Sigmoid colon (tissue), 7 donors: Measurements from ENCODE around the gene PLA2G15. TPM values are rescaled to one million over a fixed set of nuclear protein-coding genes. Genes with fewer than 3 reads are reported as not detected.

Experiments used
- DNase-seq: peaks from one replicate; pipeline ENCODE4 v3.0.0-alpha.2; 2019
- H3K27ac ChIP-seq, 4 donors: fragments of 200-600 bp; sonication (generic); one replicate each; pipeline ENCODE4 v1.5.1; 2016 to 2019; ENCODE audit warnings: mild to moderate bottlenecking in 1 of 4
- H3K27me3 ChIP-seq, 3 donors: fragments of 200-600 bp; sonication (generic); one replicate each; pipeline ENCODE4 v1.5.1; 2019; ENCODE audit warnings: mild to moderate bottlenecking in 1 of 3
- H3K36me3 ChIP-seq, 4 donors: fragments of 200-600 bp; sonication (generic); one replicate each; pipeline ENCODE4 v1.5.1; 2016 to 2019
- H3K4me1 ChIP-seq, 4 donors: fragments of 200-600 bp; sonication (generic); one replicate each; pipeline ENCODE4 v1.5.1; 2017 to 2019
- H3K4me3 ChIP-seq, 4 donors: fragments of 200-600 bp; sonication (generic); one replicate each; pipeline ENCODE4 v1.5.1; 2017 to 2019; ENCODE audit warnings: mild to moderate bottlenecking in 2 of 4, moderate library complexity in 1 of 4
- H3K9me3 ChIP-seq, 4 donors: fragments of 200-600 bp in 3 of 4; sonication (generic) in 3 of 4; one replicate each; pipeline versions ENCODE4 v1.5.1 to v1.6.1; 2013 to 2019
- CTCF ChIP-seq, 4 experiments: fragments of 450-650 bp in 3 of 4; fragments of 200-600 bp in 1 of 4; IDR thresholded peaks; one replicate each; pipeline ENCODE4 v1.5.1; 2016 to 2019; ENCODE audit warnings: antibody characterized with exemption in 4 of 4, mild to moderate bottlenecking in 3 of 4, moderate library complexity in 2 of 4
- EP300 ChIP-seq, 4 donors: sonication (generic); formaldehyde crosslinking; IDR thresholded peaks; one replicate each; pipeline ENCODE4 v1.6.1; 2017; ENCODE audit warnings: antibody characterized with exemption in 4 of 4
- POLR2A ChIP-seq, 2 donors: fragments of 450-650 bp; IDR thresholded peaks; one replicate each; pipeline ENCODE4 v1.6.1; 2016; ENCODE audit warnings: antibody characterized with exemption in 2 of 2, mild to moderate bottlenecking in 2 of 2, moderate library complexity in 2 of 2
- POLR2AphosphoS5 ChIP-seq, 4 donors: sonication (generic); formaldehyde crosslinking; IDR thresholded peaks; one replicate each; pipeline ENCODE4 v1.6.1; 2017; ENCODE audit warnings: antibody characterized with exemption in 4 of 4
- WGBS, 2 donors: extraction: QIAGEN DNeasy Blood & Tissue Kit; methylation state at CpG; one replicate each; pipeline ENCODE4 v1.1.7; 2013; 5-methylcytosine and 5-hydroxymethylcytosine counted together
- intact Hi-C: fragments of 100-400 bp; cut with DNase I; formaldehyde crosslinking; loops from one replicate; pipeline ENCODE4 v1.15.1; 2023
- polyA plus RNA-seq, 3 donors: library from polyadenylated mRNA; stranded (reverse); fragments of 200-250 nt; gene quantifications; one replicate each; pipeline ENCODE4 v1.2.3, GENCODE V29; 2013
- total RNA-seq, 4 donors: library from RNA; depleted of rRNA; stranded (reverse); fragments of >200 nt; gene quantifications; one replicate each; pipeline ENCODE4 v1.1.0, GENCODE V29; 2016
- donor health status: healthy with polysubstance abuse.
- donor health status: Bipolar disorder and iron deficiency.
- donor health status: healthy.

The PLA2G15 gene
- total and polyA plus RNA-seq, 7 donors: 4.2 to 15.7 (median 10.2) TPM

- 95 to 97% methylated on average over 5 of the region's 5 CpGs for WGBS, 2 donors
- intact Hi-C loops: no loop called here
- H3K27ac ChIP-seq: no peak overlapping the region
- H3K4me1 ChIP-seq: peaks cover 0 to 8% (median 2%) of the 10 kb centered on the region in 4 donors
- H3K27me3 ChIP-seq: no peaks in the 10 kb centered on the region
- peaks cover 0 to 88% (median 43%) of the 10 kb centered on the region in 4 donors for H3K36me3 ChIP-seq
- no peaks in the 10 kb centered on the region for H3K9me3 ChIP-seq
- H3K4me3 ChIP-seq: no peak overlapping the region
- TF ChIP-seq EP300 (IDR thresholded peaks at IDR 0.05): no peak
- DNase-seq: no peak
These were observed 47.3 kb downstream of the PLA2G15 start for GRCh38 chr16:68292425-68292824.

- H3K9me3 ChIP-seq: no peaks in the 10 kb centered on the region
- no peak overlapping the region for H3K4me3 ChIP-seq
- intact Hi-C loops: no loop called here
- no peaks in the 10 kb centered on the region for H3K27me3 ChIP-seq
- TF ChIP-seq POLR2A (IDR thresholded peaks at IDR 0.05) (no peak), EP300 (IDR thresholded peaks at IDR 0.05) (no peak), CTCF (IDR thresholded peaks at IDR 0.05) (no peak), POLR2AphosphoS5 (IDR thresholded peaks at IDR 0.05) (no peak)
- H3K4me1 ChIP-seq: peaks cover 0 to 30% (median 17%) of the 10 kb centered on the region in 4 donors
- H3K27ac ChIP-seq: no peak overlapping the region
- peaks cover 4 to 80% (median 43%) of the 10 kb centered on the region in 4 donors for H3K36me3 ChIP-seq
- 86 to 88% methylated on average over 12 of the region's 12 CpGs for WGBS, 2 donors
- no peak for DNase-seq
These were observed 51.1 kb downstream of the PLA2G15 start for GRCh38 chr16:68296291-68296690.

GRCh38 chr16:68296693-68297092, 51.5 kb downstream of the PLA2G15 start:
- intact Hi-C loops: no loop called here
- H3K4me1 ChIP-seq: peaks cover 0 to 30% (median 17%) of the 10 kb centered on the region in 4 donors
- no peak overlapping the region for H3K27ac ChIP-seq
- DNase-seq: no peak
- H3K4me3 ChIP-seq: no peak overlapping the region
- 84 to 85% methylated on average over 6 of the region's 6 CpGs for WGBS, 2 donors
- TF ChIP-seq POLR2AphosphoS5 (IDR thresholded peaks at IDR 0.05) (no peak), CTCF (IDR thresholded peaks at IDR 0.05) (no peak), POLR2A (IDR thresholded peaks at IDR 0.05) (no peak), EP300 (IDR thresholded peaks at IDR 0.05) (no peak)
- H3K27me3 ChIP-seq: no peaks in the 10 kb centered on the region
- H3K36me3 ChIP-seq: peaks cover 6 to 80% (median 44%) of the 10 kb centered on the region in 4 donors
- H3K9me3 ChIP-seq: no peaks in the 10 kb centered on the region

GRCh38 chr16:68297908-68298307, 52.7 kb downstream of the PLA2G15 start:
- WGBS, 2 donors: 55 to 75% methylated on average over 3 of the region's 3 CpGs
- no peak for TF ChIP-seq POLR2AphosphoS5 (IDR thresholded peaks at IDR 0.05)
- Histone ChIP-seq H3K27me3 (no peaks in the 10 kb centered on the region), H3K27ac (peak overlapping the region in 3 of 4 donors; percentile 61 to 69 (median 67)), H3K4me1 (peaks cover 0 to 30% (median 17%) of the 10 kb centered on the region in 4 donors), H3K9me3 (no peaks in the 10 kb centered on the region), H3K36me3 (peaks cover 15 to 81% (median 54%) of the 10 kb centered on the region in 4 donors), H3K4me3 (no peak overlapping the region)
- DNase-seq: no peak
- intact Hi-C loops: no loop called here

GRCh38 chr16:68298312-68298711, 53.1 kb downstream of the PLA2G15 start:
- Histone ChIP-seq H3K27ac (peak overlapping the region; percentile 48 to 69 (median 64)), H3K36me3 (peaks cover 15 to 81% (median 52%) of the 10 kb centered on the region in 4 donors), H3K4me1 (peaks cover 0 to 30% (median 17%) of the 10 kb centered on the region in 4 donors), H3K4me3 (no peak overlapping the region), H3K27me3 (no peaks in the 10 kb centered on the region), H3K9me3 (no peaks in the 10 kb centered on the region)
- TF ChIP-seq POLR2A (IDR thresholded peaks at IDR 0.05) (no peak), CTCF (IDR thresholded peaks at IDR 0.05) (no peak), EP300 (IDR thresholded peaks at IDR 0.05) (no peak), POLR2AphosphoS5 (IDR thresholded peaks at IDR 0.05) (no peak)
- 74 to 92% methylated on average over 3 of the region's 3 CpGs for WGBS, 2 donors
- no peak for DNase-seq
- intact Hi-C loops: no loop called here
